HCEC 1CT (cell line): Measurements from ENCODE around the gene KAT6B.
"Not testable (repeated sequence)": the region's sequence is repeated elsewhere in the genome, so short reads cannot be mapped to it uniquely, and the experiment has no call there.

Source experiments
- DNase-seq: peaks from one replicate; pipeline ENCODE4 v3.0.0-alpha.2; 2017

Gene KAT6B

GRCh38 chr10:75043256-75044131 is 217.1 kb downstream of the KAT6B start:
- no peak for DNase-seq

GRCh38 chr10:75048669-75049098 is 222.3 kb downstream of the KAT6B start:
- no peak for DNase-seq

- no peak for DNase-seq
Observed at GRCh38 chr10:75049316-75050148, 223.1 kb downstream of the KAT6B start.

- no peak for DNase-seq
Observed at GRCh38 chr10:75050149-75050919, 223.9 kb downstream of the KAT6B start.

- no peak for DNase-seq
Observed at GRCh38 chr10:75051308-75051707, 224.9 kb downstream of the KAT6B start.

- not testable (repeated sequence) for DNase-seq
Observed at GRCh38 chr10:75055896-75056406, 229.6 kb downstream of the KAT6B start.

- DNase-seq = no peak
Observed at GRCh38 chr10:75057680-75058079, 231.3 kb downstream of the KAT6B start.

GRCh38 chr10:75058161-75058560 is 231.8 kb downstream of the KAT6B start:
- no peak for DNase-seq

GRCh38 chr10:75061709-75062505 is 235.5 kb downstream of the KAT6B start:
- DNase-seq = no peak

GRCh38 chr10:75062506-75063299 is 236.3 kb downstream of the KAT6B start:
- DNase-seq = no peak

GRCh38 chr10:75063461-75064230 is 237.2 kb downstream of the KAT6B start:
- DNase-seq = no peak

GRCh38 chr10:75065076-75065475 is 238.7 kb downstream of the KAT6B start:
- no peak for DNase-seq

- DNase-seq = no peak
Observed at GRCh38 chr10:75066271-75066670, 239.9 kb downstream of the KAT6B start.

- DNase-seq = no peak
Observed at GRCh38 chr10:75067272-75067671, 240.9 kb downstream of the KAT6B start.

GRCh38 chr10:75068523-75068922 is 242.1 kb downstream of the KAT6B start:
- DNase-seq = no peak

- DNase-seq = no peak
Observed at GRCh38 chr10:75070476-75070875, 244.1 kb downstream of the KAT6B start.

DNA sequence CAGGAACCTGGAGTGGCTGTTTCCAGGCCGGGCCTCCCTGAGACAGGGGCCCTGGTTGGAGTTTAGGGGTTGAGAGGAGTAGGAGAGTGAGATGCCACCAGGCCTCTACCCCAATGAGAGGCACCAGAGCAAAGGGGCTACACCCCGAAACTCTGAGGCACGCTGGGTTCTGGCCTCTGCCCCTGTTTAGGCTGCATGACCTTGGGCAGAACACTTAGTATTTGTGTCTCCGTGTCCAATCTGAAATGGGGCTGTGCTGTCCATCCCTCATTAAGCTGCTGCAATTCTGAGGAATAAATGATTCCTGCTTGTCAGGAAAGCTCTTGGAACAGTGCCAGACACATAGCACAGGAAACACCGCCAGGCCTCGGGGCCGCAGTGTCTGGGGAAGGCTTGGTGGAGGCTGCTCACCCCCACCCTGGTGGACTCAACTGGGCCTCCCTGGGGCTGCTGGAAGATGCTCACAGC is 244.6 kb downstream of the KAT6B start:
- no peak for DNase-seq

DNA sequence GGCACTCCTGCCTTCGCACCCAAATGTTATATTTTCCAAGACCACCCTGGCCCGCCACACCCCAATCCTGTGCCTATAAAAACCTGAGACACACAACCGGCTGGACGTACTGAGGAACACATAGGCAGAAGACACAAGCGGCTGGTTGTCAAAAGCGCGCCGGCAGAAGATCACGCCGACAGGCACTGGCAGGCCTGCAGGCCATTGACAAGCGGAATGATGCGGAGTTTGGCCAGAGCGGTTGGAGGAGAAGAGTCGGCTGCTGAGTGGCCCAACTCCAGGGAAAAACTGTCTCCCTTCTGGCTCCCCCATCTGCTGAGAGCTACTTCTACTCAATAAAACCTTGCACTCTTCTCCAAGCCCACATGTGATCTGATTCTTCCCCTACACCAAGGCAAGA is 245.4 kb downstream of the KAT6B start:
- DNase-seq = no peak

DNA sequence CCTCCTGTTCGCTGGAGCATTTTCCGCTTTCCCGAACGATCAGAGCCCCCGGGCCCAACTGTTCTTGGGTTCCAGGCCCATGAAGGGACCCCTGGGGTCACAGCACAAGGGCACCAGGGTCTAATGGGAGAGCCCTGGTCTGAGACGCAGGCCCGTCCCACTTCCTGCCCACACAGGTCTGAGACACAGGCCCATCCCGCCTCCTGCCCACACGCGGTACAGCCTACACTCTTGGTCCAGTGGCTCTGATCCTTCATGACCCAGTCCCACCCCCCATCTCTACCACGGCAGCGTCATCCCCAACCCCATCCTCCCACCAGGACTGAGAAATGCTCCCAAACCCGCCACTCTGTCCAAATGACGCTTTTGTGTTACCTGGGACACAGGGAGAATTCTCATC is 246.3 kb downstream of the KAT6B start:
- no peak for DNase-seq

DNA sequence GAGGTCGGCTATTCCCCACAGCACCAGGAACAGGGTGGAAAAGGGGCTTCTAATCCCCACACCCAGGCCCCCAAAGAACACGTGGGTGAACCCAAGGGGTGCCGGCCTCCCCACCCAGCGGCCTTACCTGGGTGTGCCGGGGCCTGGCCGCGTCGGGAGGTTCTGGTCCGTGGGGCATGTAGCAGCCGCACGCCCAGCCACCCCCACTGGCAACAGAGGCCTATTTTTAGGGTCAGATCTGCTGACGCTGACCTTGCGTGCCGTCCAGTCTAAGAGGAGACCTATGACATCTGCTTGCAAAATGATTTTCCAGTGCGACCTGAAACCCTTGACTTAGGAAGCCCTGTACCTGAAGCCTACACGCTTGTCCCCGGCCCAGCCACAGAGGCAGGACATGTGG is 247.0 kb downstream of the KAT6B start:
- no peak for DNase-seq
